GM12801 (cell line): ENCODE measurements around the gene VPS45.

Source experiments
- CTCF ChIP-seq: IDR thresholded peaks from one replicate; pipeline ENCODE4 v1.5.1; 2011; ENCODE audit warnings: control low read depth; ENCODE audit not compliant: insufficient read length; ENCODE audit errors: extremely low read depth

Gene VPS45

GRCh38 chr1:150168960-150169601 is 101.5 kb downstream of the VPS45 start:
- TF ChIP-seq CTCF: no peak

- no peak for TF ChIP-seq CTCF
Measured at GRCh38 chr1:150171801-150172200, 104.2 kb downstream of the VPS45 start.

- TF ChIP-seq CTCF: no peak
Measured at GRCh38 chr1:150173141-150173585, 105.6 kb downstream of the VPS45 start.

- TF ChIP-seq CTCF: no peak
Measured at GRCh38 chr1:150176593-150176992, 109.0 kb downstream of the VPS45 start.

- TF ChIP-seq CTCF: no peak
Measured at GRCh38 chr1:150178548-150178947, 111.0 kb downstream of the VPS45 start.

- TF ChIP-seq CTCF: no peak
Measured at GRCh38 chr1:150179867-150180266, 112.3 kb downstream of the VPS45 start.

GRCh38 chr1:150180474-150180873 is 112.9 kb downstream of the VPS45 start:
- no peak for TF ChIP-seq CTCF
